ENCODE results near the gene KANSL1. TPM values are rescaled to one million over a fixed set of nuclear protein-coding genes. Genes with fewer than 3 reads are reported as not detected.

Gene KANSL1
- total and polyA plus RNA-seq, 8 donors, result 24.6 to 86.6 (median 48.2) TPM

DNA sequence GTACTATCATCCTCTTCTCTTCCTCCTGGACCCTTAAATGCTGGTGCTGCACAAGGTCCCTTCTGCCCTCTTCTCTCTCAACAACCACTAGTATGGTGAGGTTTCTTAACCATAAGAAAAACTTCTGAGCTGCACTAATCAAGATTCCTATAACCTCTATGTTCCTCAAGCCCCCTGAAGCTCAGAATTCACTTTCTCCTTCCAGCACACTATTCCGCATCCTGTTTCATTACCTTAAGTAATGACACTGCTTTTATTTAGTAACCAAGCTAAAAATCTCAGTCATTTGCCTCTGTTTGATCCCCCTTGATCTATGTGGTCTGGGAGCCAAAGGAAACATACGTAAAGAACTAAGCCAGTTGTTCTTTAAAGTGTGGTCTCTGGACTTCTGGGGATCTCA lies 20.1 kb downstream of the KANSL1 start:
- no peak for ATAC-seq
- intact Hi-C loops (cut with DNase I), result no loop called here
- Histone ChIP-seq H3K9me3 (no peaks in the 10 kb centered on the region), H3K4me3 (no peak overlapping the region), H3K4me1 (peaks cover 24 to 61% (median 46%) of the 10 kb centered on the region in 3 donors), H3K36me3 (peaks cover 0 to 25% (median 14%) of the 10 kb centered on the region in 3 donors), H3K27me3 (no peaks in the 10 kb centered on the region), H3K27ac (no peak overlapping the region)
- TF ChIP-seq, protein P1, sequence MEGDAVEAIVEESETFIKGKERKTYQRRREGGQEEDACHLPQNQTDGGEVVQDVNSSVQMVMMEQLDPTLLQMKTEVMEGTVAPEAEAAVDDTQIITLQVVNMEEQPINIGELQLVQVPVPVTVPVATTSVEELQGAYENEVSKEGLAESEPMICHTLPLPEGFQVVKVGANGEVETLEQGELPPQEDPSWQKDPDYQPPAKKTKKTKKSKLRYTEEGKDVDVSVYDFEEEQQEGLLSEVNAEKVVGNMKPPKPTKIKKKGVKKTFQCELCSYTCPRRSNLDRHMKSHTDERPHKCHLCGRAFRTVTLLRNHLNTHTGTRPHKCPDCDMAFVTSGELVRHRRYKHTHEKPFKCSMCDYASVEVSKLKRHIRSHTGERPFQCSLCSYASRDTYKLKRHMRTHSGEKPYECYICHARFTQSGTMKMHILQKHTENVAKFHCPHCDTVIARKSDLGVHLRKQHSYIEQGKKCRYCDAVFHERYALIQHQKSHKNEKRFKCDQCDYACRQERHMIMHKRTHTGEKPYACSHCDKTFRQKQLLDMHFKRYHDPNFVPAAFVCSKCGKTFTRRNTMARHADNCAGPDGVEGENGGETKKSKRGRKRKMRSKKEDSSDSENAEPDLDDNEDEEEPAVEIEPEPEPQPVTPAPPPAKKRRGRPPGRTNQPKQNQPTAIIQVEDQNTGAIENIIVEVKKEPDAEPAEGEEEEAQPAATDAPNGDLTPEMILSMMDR (IDR thresholded peaks at IDR 0.05), result no peak
- WGBS, 2 donors, result 78 to 79% methylated on average over 2 of the region's 2 CpGs
- FAIRE-seq, result no peak
- no peak for DNase-seq

DNA sequence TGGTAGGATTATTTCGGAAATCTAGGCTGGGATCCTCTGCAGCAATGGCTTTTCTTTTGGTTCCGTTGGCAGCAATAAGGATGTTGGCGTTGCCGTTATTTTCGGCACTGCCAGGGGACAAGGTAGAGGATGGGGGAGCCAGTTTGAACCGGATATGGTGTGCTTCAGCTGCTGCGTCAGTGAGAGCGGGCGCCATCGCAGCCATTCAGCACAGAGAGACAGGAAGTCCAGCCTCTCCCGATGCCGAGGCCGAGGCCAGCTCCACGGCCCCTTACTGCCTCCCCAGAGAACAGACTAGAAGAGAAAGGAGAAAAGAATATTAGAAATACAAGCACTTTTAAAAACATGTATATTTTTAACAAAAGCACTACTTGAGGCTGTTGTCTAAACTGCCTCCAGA lies 21.3 kb downstream of the KANSL1 start:
- ATAC-seq (no peak), DNase-seq (no peak), FAIRE-seq (no peak)
- Histone ChIP-seq H3K4me1 (peaks cover 31 to 58% (median 49%) of the 10 kb centered on the region in 3 donors), H3K9me3 (no peaks in the 10 kb centered on the region), H3K4me3 (no peak overlapping the region), H3K36me3 (peaks cover 0 to 25% (median 14%) of the 10 kb centered on the region in 3 donors), H3K27ac (no peak overlapping the region), H3K27me3 (no peaks in the 10 kb centered on the region)
- intact Hi-C loops (cut with DNase I), result no loop called here
- whole genome bisulfite sequencing, 2 donors, result 88 to 91% methylated on average over 14 of the region's 14 CpGs
- TF ChIP-seq, protein P1 (IDR thresholded peaks at IDR 0.05), result no peak

DNA sequence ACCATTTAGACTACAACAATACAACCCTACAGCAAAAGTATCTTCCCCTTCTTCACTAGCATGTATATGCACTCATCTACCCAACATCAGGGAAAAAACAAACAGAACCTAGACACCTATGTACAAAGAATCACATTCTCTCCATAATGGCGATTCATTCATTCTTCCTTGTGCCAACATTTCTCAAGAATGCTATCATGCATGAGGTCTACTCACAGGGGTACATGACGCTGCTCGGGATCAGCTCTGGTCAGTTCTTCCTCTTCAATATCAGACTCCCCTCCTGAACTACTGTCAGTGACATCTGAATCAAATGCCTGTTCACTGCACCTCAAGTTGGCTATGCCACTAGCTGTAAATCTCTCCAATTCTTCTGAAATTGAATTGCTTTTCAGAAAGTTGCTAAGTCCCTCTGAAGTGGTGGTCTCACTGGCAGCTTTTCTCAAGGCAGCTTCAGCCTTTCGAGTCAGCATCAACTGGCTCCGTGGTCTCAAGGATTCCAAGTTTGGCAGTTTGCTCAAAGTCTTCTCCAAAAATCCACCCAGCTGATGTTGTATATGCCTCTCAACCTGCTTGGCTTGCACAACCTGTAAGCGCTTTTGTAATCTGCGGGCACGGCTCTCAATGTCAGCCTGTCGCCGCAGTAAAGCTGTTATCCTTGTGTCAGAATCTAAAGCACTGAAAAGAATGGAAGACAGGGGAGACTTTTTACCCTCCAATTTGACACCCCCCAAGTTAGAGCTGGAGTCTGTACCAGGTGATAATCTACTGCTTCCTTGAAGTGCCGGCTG lies 22.4 kb downstream of the KANSL1 start:
- ATAC-seq (no peak), FAIRE-seq (no peak), DNase-seq (no peak)
- Histone ChIP-seq H3K4me3 (no peak overlapping the region), H3K27me3 (no peaks in the 10 kb centered on the region), H3K27ac (no peak overlapping the region), H3K4me1 (peaks cover 39 to 57% (median 46%) of the 10 kb centered on the region in 3 donors), H3K9me3 (no peaks in the 10 kb centered on the region), H3K36me3 (peaks cover 0 to 25% (median 14%) of the 10 kb centered on the region in 3 donors)
- WGBS, 2 donors, result 79 to 80% methylated on average over 11 of the region's 11 CpGs
- TF ChIP-seq, protein P1 (IDR thresholded peaks at IDR 0.05), result no peak
- intact Hi-C loops (cut with DNase I), result no loop called here

DNA sequence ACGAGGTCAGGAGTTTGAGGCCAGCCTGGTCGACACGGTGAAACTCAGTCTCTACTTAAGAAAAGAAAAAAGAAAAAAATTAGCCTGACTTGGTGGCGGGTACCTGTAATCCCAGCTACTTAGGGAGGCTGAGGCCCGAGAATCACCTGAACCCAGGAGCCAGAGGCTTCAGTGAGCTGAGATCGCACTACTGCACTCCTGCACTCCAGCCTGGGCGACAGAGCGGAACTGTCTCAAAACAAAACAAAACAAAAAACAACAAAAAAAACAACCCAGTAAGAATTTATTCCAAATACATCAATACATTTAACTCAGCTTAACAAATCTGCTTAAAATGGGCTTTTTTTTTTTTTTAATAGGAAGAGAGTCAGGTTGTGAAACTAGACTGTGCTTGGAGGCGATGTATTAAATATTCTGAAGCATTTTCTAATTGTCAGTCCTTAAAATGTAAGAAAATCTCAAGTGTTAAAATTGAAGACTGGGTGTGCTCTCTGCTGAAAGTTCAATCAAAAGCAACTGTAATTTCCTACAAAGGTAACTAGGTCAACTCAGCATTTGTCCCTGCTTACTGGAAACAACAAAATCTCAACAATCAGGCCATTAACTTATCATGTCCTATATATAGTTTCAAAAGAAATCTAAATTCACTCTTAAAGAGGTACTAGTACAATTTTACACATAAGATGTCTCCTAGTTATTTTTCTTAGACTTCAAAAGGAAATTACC lies 23.2 kb downstream of the KANSL1 start:
- 94 to 95% methylated on average over 9 of the region's 9 CpGs for WGBS, 2 donors
- Histone ChIP-seq H3K4me1 (peaks cover 34 to 57% (median 41%) of the 10 kb centered on the region in 3 donors), H3K27me3 (no peaks in the 10 kb centered on the region), H3K27ac (no peak overlapping the region), H3K36me3 (peaks cover 0 to 25% (median 14%) of the 10 kb centered on the region in 3 donors), H3K4me3 (no peak overlapping the region), H3K9me3 (no peaks in the 10 kb centered on the region)
- no peak for ATAC-seq
- DNase-seq, result no peak
- intact Hi-C loops (cut with DNase I), result loop anchor here in 2 of 3 donors (10.0 kb wide), 2 partner anchors 55 to 115 kb away; no protein-coding TSS in a partner anchor
- TF ChIP-seq, protein P1 (IDR thresholded peaks at IDR 0.05), result no peak
- FAIRE-seq, result no peak

Measured in pancreas (tissue), 10 donors.